GM23338 (cell line): ENCODE data around the gene NPAS3.

Source experiments
- CREB1 ChIP-seq: fragments of 250-450 bp; sonication (Bioruptor Pico); IDR thresholded peaks from 2 replicates; pipeline ENCODE4 v1.5.0; 2020; ENCODE audit warnings: low read depth, mild to moderate bottlenecking, moderate library complexity
- EZH2 ChIP-seq: fragments of 200-600 bp; sonication (generic); IDR thresholded peaks from one replicate; pipeline ENCODE4 v1.8.0; 2017; ENCODE audit warnings: antibody characterized with exemption, mild to moderate bottlenecking, low read depth; ENCODE audit not compliant: unreplicated experiment
- EZH2phosphoT487 ChIP-seq: fragments of 200-600 bp; sonication (generic); IDR thresholded peaks from one replicate; pipeline ENCODE4 v1.8.1; 2018; ENCODE audit warnings: antibody characterized with exemption; ENCODE audit not compliant: unreplicated experiment
- NANOG ChIP-seq: IDR thresholded peaks from 2 replicates; pipeline ENCODE4 v1.6.1; 2016; ENCODE audit warnings: antibody characterized with exemption, borderline replicate concordance
- POLR2AphosphoS5 ChIP-seq: IDR thresholded peaks from 2 replicates; pipeline ENCODE4 v1.6.1; 2016; ENCODE audit warnings: antibody characterized with exemption, low read depth
- REST ChIP-seq: IDR thresholded peaks from one replicate; pipeline ENCODE4 v1.6.1; 2018; ENCODE audit warnings: antibody characterized with exemption; ENCODE audit not compliant: unreplicated experiment
- STAT1 ChIP-seq: IDR thresholded peaks from one replicate; pipeline ENCODE4 v1.6.1; 2016; ENCODE audit warnings: antibody characterized with exemption; ENCODE audit not compliant: unreplicated experiment
- ZNF114 ChIP-seq: fragments of 250-450 bp; sonication (Bioruptor Pico); IDR thresholded peaks from 2 replicates; pipeline ENCODE4 v1.5.0; 2020; ENCODE audit warnings: mild to moderate bottlenecking, moderate library complexity
- ZNF331 ChIP-seq: fragments of 250-450 bp; sonication (Bioruptor Pico); IDR thresholded peaks from 2 replicates; pipeline ENCODE4 v1.5.0; 2020; ENCODE audit warnings: low read depth, mild to moderate bottlenecking, moderate library complexity
- TF ChIP-seq, protein P1 (sequence below), 2 experiments: fragments of 200-600 bp in 1 of 2; sonication (generic) in 1 of 2; conservative IDR thresholded peaks; 2 replicates each; pipeline versions ENCODE4 v1.5.1 to v1.6.1; 2016 to 2017; ENCODE audit warnings: antibody characterized with exemption in 2 of 2, low read depth in 2 of 2, mild to moderate bottlenecking in 2 of 2, moderate library complexity in 1 of 2
- TF ChIP-seq, protein P2 (sequence below): IDR thresholded peaks from 2 replicates; pipeline ENCODE4 v1.6.1; 2016; ENCODE audit warnings: antibody characterized with exemption

GRCh38 chr14:33631021-33631420 lies 692.3 kb downstream of the NPAS3 start:
- TF ChIP-seq, protein P1, sequence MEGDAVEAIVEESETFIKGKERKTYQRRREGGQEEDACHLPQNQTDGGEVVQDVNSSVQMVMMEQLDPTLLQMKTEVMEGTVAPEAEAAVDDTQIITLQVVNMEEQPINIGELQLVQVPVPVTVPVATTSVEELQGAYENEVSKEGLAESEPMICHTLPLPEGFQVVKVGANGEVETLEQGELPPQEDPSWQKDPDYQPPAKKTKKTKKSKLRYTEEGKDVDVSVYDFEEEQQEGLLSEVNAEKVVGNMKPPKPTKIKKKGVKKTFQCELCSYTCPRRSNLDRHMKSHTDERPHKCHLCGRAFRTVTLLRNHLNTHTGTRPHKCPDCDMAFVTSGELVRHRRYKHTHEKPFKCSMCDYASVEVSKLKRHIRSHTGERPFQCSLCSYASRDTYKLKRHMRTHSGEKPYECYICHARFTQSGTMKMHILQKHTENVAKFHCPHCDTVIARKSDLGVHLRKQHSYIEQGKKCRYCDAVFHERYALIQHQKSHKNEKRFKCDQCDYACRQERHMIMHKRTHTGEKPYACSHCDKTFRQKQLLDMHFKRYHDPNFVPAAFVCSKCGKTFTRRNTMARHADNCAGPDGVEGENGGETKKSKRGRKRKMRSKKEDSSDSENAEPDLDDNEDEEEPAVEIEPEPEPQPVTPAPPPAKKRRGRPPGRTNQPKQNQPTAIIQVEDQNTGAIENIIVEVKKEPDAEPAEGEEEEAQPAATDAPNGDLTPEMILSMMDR (conservative IDR thresholded peaks at IDR 0.05; ENCODE audit: low read depth in 2 of 2): no peak
- TF ChIP-seq EZH2phosphoT487 (no peak), CREB1 (CRISPR knock-in tag) (no peak), STAT1 (no peak), ZNF114 (no peak), ZNF331 (CRISPR knock-in tag) (no peak), EZH2 (no peak), POLR2AphosphoS5 (no peak), REST (no peak), NANOG (no peak)
- TF ChIP-seq, protein P2, sequence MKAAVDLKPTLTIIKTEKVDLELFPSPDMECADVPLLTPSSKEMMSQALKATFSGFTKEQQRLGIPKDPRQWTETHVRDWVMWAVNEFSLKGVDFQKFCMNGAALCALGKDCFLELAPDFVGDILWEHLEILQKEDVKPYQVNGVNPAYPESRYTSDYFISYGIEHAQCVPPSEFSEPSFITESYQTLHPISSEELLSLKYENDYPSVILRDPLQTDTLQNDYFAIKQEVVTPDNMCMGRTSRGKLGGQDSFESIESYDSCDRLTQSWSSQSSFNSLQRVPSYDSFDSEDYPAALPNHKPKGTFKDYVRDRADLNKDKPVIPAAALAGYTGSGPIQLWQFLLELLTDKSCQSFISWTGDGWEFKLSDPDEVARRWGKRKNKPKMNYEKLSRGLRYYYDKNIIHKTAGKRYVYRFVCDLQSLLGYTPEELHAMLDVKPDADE: no peak
